ENCODE results near the gene TMEM184B.

- TF ChIP-seq POLR2AphosphoS5 (IDR thresholded peaks at IDR 0.05) (peak; percentile 65), CTCF (IDR thresholded peaks at IDR 0.05) (no peak), EP300 (IDR thresholded peaks at IDR 0.05) (no peak), POLR2A (IDR thresholded peaks at IDR 0.05) (no peak)
Measured at GRCh38 chr22:38313384-38313955, 40.7 kb upstream of the TMEM184B start.

Measured in gastroesophageal sphincter (tissue), 3 donors.